HG03066 (cell line): Measurements from ENCODE around the gene LGI4.
"Not testable (repeated sequence)": the region's sequence is repeated elsewhere in the genome, so short reads cannot be mapped to it uniquely, and the experiment has no call there.

Experiments used
- ATAC-seq: cut with Tn5 transposase; IDR thresholded peaks from one replicate; pipeline ENCODE4 v1.9.1; 2021; ENCODE audit warnings: low read depth; ENCODE audit not compliant: unreplicated experiment

LGI4 gene

DNA sequence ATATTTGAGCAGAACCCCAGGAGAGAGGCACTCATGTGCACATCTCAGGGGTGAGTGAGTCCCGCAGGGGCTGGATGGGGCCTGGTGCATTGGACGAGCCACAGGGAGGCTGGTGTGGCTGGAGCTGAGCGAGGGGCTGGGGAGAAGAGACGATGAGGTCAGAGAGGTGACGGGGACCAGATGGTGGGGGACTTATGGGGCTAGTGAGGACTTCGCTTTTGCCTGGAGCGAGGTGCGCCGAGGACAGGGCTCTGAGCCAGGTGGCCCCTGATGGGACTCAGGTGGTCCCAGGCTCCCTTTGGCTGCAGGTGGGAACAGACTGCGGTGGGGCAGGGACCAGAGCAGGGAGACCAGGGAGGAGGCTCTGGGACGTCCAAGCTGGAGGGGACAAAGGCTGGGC, 26.1 kb downstream of the LGI4 start:
- no peak for ATAC-seq

DNA sequence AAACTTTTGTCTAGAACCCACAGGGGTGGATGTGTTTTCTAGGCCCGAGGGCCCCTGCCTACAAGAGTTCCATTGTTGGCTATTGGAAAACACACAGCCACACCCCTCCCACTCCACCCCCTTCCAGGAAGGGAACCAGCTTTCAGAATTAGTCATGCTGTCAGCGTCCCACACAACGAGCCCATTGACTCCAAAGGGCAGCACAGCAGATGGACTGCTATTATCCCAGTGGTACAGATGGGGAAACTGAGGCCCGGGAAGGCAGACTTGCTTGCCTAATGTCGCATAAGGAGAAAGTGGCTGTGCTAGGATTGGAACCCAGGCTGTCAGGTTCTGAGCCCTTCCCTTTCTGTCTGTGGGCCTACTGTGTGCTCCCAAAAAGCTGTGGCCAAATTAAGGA, 27.3 kb downstream of the LGI4 start:
- ATAC-seq: no peak

DNA sequence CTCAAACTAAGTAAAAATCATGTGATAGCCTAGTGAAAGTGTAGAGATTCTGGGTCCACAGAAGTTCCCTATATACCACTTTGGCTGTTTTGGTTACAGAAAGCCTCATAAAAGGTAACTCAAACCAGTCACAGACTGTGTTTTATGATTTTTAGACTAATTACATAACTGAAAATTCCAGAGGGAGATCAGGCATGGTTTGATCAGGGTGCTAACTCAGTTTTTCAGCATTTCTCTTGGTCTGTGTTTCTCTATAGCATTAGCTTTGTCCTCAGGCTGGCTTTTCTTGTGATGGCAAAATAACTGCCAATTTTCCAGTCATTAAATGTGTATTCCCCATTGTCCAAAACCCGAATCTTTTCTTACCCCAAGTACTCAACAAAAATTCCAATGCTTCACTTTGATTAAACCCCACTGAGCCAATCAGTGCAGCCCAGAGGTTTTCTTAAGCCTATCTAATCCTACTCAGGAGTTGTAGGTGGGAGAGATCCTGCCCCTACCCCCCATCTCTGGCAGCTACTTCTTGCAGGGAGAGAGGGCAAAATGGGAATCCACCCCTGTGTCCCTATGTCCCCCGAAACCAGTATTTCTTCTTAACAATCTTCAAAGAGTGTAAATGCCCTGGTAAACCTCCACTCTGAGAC, 27.8 kb downstream of the LGI4 start:
- ATAC-seq: no peak

GRCh38 chr19:35106291-35106583, 28.6 kb downstream of the LGI4 start:
- ATAC-seq: no peak

GRCh38 chr19:35105411-35106290, 29.2 kb downstream of the LGI4 start:
- ATAC-seq: no peak

GRCh38 chr19:35105047-35105410, 29.8 kb downstream of the LGI4 start:
- ATAC-seq: no peak

DNA sequence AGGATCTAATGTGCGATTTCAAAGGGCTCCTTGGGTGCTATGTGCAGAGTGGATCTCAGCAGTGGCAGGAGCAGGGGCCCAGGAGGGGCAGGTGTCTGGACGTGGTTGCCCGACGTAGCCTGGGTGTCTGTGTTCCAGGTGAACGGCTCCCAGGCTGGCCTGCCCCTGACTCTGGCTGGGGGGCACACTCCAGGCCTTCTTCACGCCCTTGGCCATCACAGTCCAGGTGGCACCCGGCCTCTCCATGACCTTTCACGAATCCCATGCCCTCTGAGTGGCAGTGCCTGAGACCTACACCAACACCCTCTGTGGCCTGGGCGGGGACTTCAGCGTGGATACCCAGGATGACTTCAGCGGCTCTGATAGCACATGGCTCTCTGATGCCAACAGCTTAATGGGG, 30.5 kb downstream of the LGI4 start:
- ATAC-seq: no peak

DNA sequence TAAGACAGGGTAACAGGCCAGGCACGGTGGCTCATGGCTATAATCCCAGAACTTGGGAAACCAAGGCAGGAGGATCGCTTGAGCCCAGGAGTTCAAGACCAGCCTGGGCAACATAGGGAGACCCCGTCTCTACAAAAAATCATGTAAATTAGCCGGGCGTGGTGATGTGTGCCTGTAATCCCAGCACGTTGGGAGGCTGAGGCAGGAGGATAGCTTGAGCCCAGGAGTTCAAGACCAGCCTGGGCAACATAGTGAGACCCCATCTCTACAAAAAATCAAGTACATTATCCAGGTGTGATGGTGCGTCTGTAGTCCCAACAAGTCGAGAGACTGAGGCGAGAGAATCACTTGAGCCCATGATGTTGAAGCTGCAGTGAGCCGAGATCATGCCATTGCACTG, 31.2 kb downstream of the LGI4 start:
- not testable (repeated sequence) for ATAC-seq

DNA sequence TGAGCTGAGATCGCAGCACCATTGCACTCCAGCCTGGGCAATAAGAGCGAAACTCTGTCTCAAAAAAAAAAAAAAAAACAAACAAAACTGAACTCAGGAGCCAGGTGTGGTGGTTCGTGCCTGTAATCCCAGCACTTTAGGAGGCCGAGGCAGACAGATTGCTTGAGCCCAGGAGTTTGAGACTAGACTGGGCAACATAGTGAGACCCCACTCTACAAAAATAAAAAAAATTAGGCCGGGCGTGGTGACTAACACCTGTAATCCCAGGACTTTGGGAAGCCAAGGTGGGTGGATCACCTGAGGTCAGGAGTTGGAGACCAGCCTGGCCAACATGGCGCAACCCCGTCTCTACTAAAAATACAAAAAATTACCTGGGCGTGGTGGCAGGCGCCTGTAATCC, 32.9 kb downstream of the LGI4 start:
- not testable (repeated sequence) for ATAC-seq

GRCh38 chr19:35100588-35101533, 34.0 kb downstream of the LGI4 start:
- no peak for ATAC-seq

DNA sequence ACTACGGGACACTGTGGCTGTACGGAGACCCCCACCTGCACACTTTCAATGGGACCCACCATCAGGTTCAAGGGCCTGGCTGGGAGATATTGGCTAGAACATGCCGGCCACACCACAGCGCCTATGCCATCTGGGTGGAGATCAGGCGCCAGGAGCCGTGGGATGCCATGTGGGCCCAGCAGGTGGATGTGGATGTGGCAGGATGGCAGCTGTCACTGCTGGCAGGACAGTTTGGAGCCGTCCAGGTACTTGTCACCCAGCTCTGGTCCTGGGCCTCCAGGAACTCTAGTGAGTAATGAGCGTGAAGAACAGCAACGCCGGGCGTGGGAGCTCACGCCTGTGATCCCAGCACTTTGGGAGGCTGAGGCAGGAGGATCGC, 35.0 kb downstream of the LGI4 start:
- no peak for ATAC-seq

DNA sequence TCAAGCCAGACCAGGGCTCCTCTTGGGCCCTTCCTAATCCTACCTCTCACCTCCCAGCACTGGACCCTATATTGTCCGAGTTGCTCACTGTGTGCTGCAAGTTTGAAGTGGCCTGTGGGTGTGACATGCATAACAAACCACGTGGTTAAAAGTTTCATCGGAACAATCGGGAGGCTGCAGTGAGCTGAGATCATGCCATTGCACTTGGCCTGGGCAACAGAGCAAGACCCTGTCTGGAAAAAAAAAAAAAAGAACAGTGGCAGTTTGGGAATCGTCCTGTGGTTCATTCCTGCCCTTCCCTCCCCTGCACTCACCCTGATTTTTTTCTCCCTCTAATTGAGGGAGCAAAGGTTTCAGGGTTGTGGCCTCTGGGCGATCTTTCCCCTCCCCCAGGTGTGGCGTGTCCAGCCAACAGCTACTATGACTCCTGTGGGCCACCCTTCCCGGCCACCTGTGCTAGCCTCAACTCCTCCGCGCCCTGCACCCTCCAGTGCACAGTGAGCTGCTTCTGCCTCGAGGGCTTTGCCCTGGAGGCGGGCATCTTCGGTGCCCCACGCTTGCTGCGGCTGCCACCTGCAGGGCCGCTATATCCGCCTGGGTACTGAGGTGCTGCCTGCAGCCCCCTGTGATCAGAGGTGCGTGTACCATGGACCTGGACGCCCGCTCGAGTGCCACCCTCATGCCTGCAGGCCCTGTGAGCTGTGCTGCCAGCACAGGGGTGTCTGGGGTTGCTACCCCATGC, 35.5 kb downstream of the LGI4 start:
- ATAC-seq: no peak

DNA sequence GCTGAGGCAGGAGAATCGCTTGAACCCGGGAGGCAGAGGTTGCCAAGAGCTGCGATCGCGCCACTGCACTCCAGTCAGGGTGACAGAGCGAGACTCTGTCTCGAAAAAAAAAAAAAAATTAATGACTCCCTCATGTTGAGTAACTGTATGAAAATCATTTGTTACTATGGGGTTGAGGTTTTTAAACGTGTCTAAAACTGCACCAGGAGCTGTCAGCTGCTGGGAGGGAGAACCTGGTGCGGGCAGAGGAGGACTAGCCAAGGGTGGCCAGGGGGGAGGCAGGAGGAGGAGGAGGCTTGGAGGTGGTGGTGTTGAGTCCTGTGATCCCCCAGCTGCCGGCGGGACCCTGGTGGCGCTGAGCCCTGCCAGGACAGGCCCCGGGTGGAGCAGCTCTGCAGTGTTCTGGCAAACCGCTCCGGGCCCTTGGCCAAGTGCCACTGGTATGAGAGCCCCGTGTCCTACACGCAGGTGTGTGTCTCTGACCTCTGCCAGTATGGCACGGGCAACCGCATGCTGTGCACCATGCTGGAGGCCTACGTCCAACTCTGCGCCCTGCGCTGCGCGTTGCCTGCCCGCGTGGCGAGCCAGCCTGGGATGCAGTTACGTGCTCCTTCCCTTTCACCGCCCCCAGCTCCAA, 36.3 kb downstream of the LGI4 start:
- ATAC-seq: no peak

DNA sequence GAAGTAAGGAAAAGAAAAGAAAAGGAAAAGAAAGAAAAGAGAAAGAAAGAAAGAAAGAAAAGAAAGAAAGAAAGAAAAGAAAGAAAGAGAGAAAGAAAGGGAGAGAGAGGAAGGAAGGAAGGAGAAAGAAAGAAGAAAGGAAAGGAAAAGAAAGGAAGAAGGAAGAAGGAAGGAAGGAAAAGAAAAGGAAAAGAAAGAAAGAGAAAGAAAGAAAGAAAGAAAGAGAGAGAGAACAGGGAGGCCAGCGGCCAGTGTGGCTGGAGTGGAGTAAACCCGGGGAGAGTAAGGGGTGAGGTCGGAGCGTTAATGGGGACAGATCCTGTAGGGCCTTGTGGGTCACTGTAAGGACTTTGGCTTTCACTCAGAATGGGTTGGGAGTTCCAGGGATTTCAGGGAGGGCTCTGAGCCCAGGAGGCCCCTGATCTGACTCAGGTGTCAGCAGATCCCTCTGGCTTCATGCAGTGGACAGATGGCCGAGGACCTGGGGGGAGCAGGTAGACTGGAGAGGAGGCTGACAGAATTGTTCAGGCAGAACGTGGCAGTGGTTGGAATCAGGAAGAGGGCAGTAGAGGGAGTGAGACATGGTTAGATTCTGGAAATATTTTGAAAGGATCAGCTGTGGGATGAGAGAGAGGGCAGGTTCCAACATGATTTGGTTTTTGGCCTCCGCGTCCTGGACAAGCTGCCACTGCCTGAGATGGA, 39.0 kb downstream of the LGI4 start:
- no peak for ATAC-seq

DNA sequence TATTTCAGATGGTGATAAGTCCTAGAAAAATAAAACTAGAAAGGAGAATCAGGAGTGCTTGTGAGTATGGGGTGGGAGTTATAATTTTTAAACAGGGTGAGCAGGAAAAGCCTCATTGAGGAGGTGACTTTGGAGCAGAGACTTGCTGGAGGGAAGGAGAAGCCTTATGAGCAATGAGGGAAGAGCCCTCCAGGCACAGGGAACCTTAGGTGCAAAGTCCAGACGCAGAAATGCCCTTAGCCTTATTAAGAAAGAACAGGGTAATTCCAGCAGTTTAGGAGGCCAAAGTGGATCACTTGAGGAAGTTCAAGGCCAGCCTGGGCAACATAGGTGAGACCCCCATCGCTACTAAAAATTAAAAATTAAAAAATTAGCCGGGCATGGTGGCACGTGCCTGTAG, 40.2 kb downstream of the LGI4 start:
- no peak for ATAC-seq

DNA sequence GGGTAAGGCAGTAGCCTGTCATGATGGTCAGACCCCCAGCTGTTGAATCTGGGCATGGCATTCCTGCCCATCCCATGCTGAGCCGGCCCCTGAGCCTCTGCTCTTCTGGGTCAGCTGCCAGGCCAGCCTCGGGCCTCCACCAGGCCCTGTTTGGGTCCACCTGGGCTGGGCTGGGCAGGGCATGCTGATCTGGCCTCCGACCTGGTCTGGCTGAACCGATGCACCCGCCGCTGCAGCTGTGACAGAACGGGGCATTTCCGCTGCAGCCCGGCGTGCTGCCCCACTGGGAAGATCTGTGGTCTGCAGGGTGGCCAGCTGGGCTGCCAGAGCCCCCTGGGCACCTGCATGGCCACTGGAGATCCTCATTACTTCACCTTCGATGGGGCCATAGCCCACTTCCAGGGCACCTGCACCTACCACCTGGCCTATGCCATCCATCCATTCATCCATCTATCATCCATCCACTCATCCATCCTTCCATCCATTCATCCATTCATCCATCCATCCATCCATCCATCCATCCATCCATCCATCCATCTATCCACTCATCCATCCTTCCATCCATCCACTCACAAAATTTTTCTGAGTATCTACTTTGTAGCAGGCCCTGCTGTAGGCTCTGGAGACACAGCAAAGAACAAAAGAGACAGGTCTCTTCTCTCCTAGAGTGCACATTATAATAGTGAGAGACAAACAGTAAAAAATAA, 40.8 kb downstream of the LGI4 start:
- no peak for ATAC-seq

- ATAC-seq: no peak
These were observed 41.4 kb downstream of the LGI4 start for GRCh38 chr19:35093430-35093829.

GRCh38 chr19:35090506-35091214, 44.2 kb downstream of the LGI4 start:
- ATAC-seq: no peak

GRCh38 chr19:35090160-35090505, 44.7 kb downstream of the LGI4 start:
- ATAC-seq: no peak
